Cardiac fibroblast (primary cell): Measurements from ENCODE around the gene ALG5.
A peak's percentile ranks its signal among the peaks of the same experiment; 100 is the strongest.

Experiments
- DNase-seq, 2 donors: peaks; one replicate each; pipeline versions ENCODE4 v3.0.0 to v3.0.0-alpha.2; 2010; ENCODE audit warnings: low read depth in 2 of 2
- H3K4me3 ChIP-seq, 2 donors: replicated peaks in 1 of 2; 1 replicate in 1 of 2; 2 replicates in 1 of 2; pipeline ENCODE4 v1.5.1; 2011; ENCODE audit warnings: low read depth in 2 of 2, low read length in 2 of 2, mild to moderate bottlenecking in 2 of 2, moderate library complexity in 1 of 2
- CTCF ChIP-seq: IDR thresholded peaks from one replicate; pipeline ENCODE4 v1.5.1; 2011; ENCODE audit warnings: low read depth, mild to moderate bottlenecking, low read length, inconsistent platforms

The ALG5 gene

GRCh38 chr13:36966404-36966803 lies 32.7 kb downstream of the ALG5 start:
- H3K4me3 ChIP-seq: no peak overlapping the region
- no peak for DNase-seq
- no peak for TF ChIP-seq CTCF

- H3K4me3 ChIP-seq: no peak overlapping the region
- DNase-seq: peak; percentile 79 to 92
- no peak for TF ChIP-seq CTCF
These were observed 33.4 kb downstream of the ALG5 start for GRCh38 chr13:36965767-36966166.

- DNase-seq: no peak
- H3K4me3 ChIP-seq: no peak overlapping the region
- TF ChIP-seq CTCF: no peak
These were observed 39.6 kb downstream of the ALG5 start for GRCh38 chr13:36959456-36960116.

- DNase-seq: peak in 1 of 2 donors; percentile 7
- TF ChIP-seq CTCF: no peak
- H3K4me3 ChIP-seq: no peak overlapping the region
These were observed 44.6 kb downstream of the ALG5 start for GRCh38 chr13:36954542-36954941.

GRCh38 chr13:36950920-36951319 lies 48.2 kb downstream of the ALG5 start:
- no peak for DNase-seq
- TF ChIP-seq CTCF: no peak
- H3K4me3 ChIP-seq: no peak overlapping the region

- no peak for TF ChIP-seq CTCF
- DNase-seq: no peak
- H3K4me3 ChIP-seq: no peak overlapping the region
These were observed 48.8 kb downstream of the ALG5 start for GRCh38 chr13:36950330-36950729.

GRCh38 chr13:36945078-36945477 lies 54.1 kb downstream of the ALG5 start:
- no peak overlapping the region for H3K4me3 ChIP-seq
- no peak for DNase-seq
- no peak for TF ChIP-seq CTCF
